K562 (cell line): ENCODE measurements around the gene PRPF6. TPM values are rescaled to one million over a fixed set of nuclear protein-coding genes. Genes with fewer than 3 reads are reported as not detected.
A peak's percentile ranks its signal among the peaks of the same experiment; 100 is the strongest.

Experiments
- ATAC-seq: fragments of 200-7000 bp; cut with Tn5 transposase; 3 replicates; pipeline ENCODE4 v1.9.1; 2020; ENCODE audit warnings: moderate library complexity
- BruUV-seq: library from RNA; stranded (reverse); fragments of 400-500 nt; replicated peaks from 2 replicates; lab custom pipeline; 2021; lab: Mats Ljungman, UMichigan
- CTCF ChIA-PET: fragments of 300-600 bp; formaldehyde crosslinking; extraction: SDS; loops from one replicate; lab custom pipeline; 2021; ENCODE audit warnings: low intra/inter-chr PET ratio; lab: Yijun Ruan, JAX
- POLR2A ChIA-PET: fragments of 300-600, 350-650 bp; sonication (Branson Sonifier 250); formaldehyde crosslinking; extraction: SDS; loops from one replicate; lab custom pipeline; 2021; ENCODE audit warnings: antibody characterized with exemption, inconsistent platforms; lab: Yijun Ruan, JAX
- DNase-seq, 4 experiments: peaks; one replicate each; pipeline versions ENCODE4 v3.0.0 to v3.0.0-alpha.2; 2011 to 2018; ENCODE audit warnings: low spot score in 3 of 4, mixed read lengths in 3 of 4; ENCODE audit errors: extremely low read depth in 1 of 4
- FAIRE-seq: peaks from 2 replicates; lab custom pipeline; 2011; peaks lifted over from hg19 to GRCh38; lab: Jason Lieb, UNC
- H2AFZ ChIP-seq: 2 replicates; pipeline ENCODE4 v1.6.0; 2011; ENCODE audit warnings: low read depth, low read length, control low read depth, inconsistent platforms
- H3K27ac ChIP-seq: fragments of 200-600 bp; 3 replicates; pipeline ENCODE4 v1.8.0; 2011; ENCODE audit warnings: low read depth, mild to moderate bottlenecking, control low read depth, inconsistent platforms, low read length, moderate library complexity, mixed read lengths; ENCODE audit errors: extremely low read depth
- H3K27me3 ChIP-seq, 2 experiments: fragments of 300-600 bp in 1 of 2; 2 replicates in 1 of 2; 3 replicates in 1 of 2; pipeline versions ENCODE4 v1.6.0 to v1.8.0; 2011; ENCODE audit warnings: inconsistent platforms in 2 of 2, low read length in 2 of 2, mild to moderate bottlenecking in 1 of 2, mixed read lengths in 1 of 2, moderate library complexity in 1 of 2; ENCODE audit not compliant: control insufficient read depth in 2 of 2, insufficient read depth in 2 of 2
- H3K36me3 ChIP-seq: fragments of 300-600 bp; 3 replicates; pipeline ENCODE4 v1.8.0; 2011; ENCODE audit warnings: mild to moderate bottlenecking, low read length, inconsistent platforms; ENCODE audit not compliant: control insufficient read depth, insufficient read depth
- H3K4me1 ChIP-seq, 2 experiments: fragments of 200-600 bp in 1 of 2; replicated peaks in 1 of 2; 2 replicates in 1 of 2; 3 replicates in 1 of 2; pipeline versions ENCODE4 v1.5.1 to v1.8.0; 2011; ENCODE audit warnings: inconsistent platforms in 2 of 2, low read length in 2 of 2, mild to moderate bottlenecking in 1 of 2, mixed read lengths in 1 of 2, moderate library complexity in 1 of 2; ENCODE audit not compliant: control insufficient read depth in 2 of 2, insufficient read depth in 2 of 2
- H3K4me2 ChIP-seq: 2 replicates; pipeline ENCODE4 v1.6.1; 2011; ENCODE audit warnings: low read length, control low read depth, inconsistent platforms, mixed read lengths; ENCODE audit not compliant: insufficient read depth
- H3K4me3 ChIP-seq: fragments of 200-600 bp; sonication (generic), shearing (Covaris generic); 2 replicates; pipeline ENCODE4 v1.5.1; 2016; ENCODE audit warnings: control low read depth, inconsistent platforms
- H3K79me2 ChIP-seq: fragments of 200-600 bp; 3 replicates; pipeline ENCODE4 v1.8.0; 2011; ENCODE audit warnings: low read length, inconsistent platforms; ENCODE audit not compliant: control insufficient read depth, insufficient read depth
- H3K9ac ChIP-seq, 2 experiments: 2 replicates each; pipeline versions ENCODE4 v1.6.0 to v1.6.1; 2011; ENCODE audit warnings: low read depth in 2 of 2, low read length in 2 of 2, control low read depth in 1 of 2, inconsistent platforms in 1 of 2, mild to moderate bottlenecking in 1 of 2, mixed read lengths in 1 of 2; ENCODE audit not compliant: insufficient read depth in 1 of 2
- H3K9me1 ChIP-seq: one replicate; pipeline ENCODE4 v1.6.0; 2011; ENCODE audit warnings: inconsistent platforms, mild to moderate bottlenecking, low read length, moderate library complexity; ENCODE audit not compliant: control insufficient read depth, insufficient read depth
- H3K9me3 ChIP-seq: replicated peaks from 2 replicates; pipeline ENCODE4 v1.5.1; 2011; ENCODE audit warnings: low read depth, low read length, inconsistent platforms; ENCODE audit not compliant: control insufficient read depth, insufficient read depth
- H4K20me1 ChIP-seq: replicated peaks from 2 replicates; pipeline ENCODE4 v1.6.1; 2011; ENCODE audit warnings: low read length, inconsistent platforms, mixed read lengths; ENCODE audit not compliant: control insufficient read depth, insufficient read depth
- POLR2G ChIP-seq: fragments of 200-400 bp; formaldehyde crosslinking; IDR thresholded peaks from 2 replicates; pipeline ENCODE4 v1.6.1; 2017; ENCODE audit warnings: low read depth, mild to moderate bottlenecking, antibody characterized with exemption, low read length, moderate library complexity
- RUNX1 ChIP-seq: sonication (generic); IDR thresholded peaks from 2 replicates; pipeline ENCODE4 v1.6.1; 2016; ENCODE audit warnings: antibody characterized with exemption, low read depth
- SMAD4 ChIP-seq: fragments of 250-450 bp; sonication (Bioruptor Pico); conservative IDR thresholded peaks from 2 replicates; pipeline ENCODE4 v1.8.0; 2021; ENCODE audit warnings: inconsistent platforms, mild to moderate bottlenecking, moderate library complexity
- WGBS: fragments of 100-300 bp; shearing (Covaris generic); methylation state at CpG from one replicate; pipeline ENCODE4 v1.1.6; 2016; ENCODE audit warnings: low coverage, mixed read lengths; ENCODE audit not compliant: insufficient coverage; ENCODE audit errors: missing lambda C conversion rate; 5-methylcytosine and 5-hydroxymethylcytosine counted together
- in situ Hi-C: fragments of 300-500 bp; cut with MboI; formaldehyde crosslinking; loops from 4 replicates; pipeline ENCODE4 v1.15.0; 2018; ENCODE audit warnings: inconsistent platforms, mixed read lengths
- intact Hi-C: fragments of 100-400 bp; cut with micrococcal nuclease; formaldehyde crosslinking; loops from 2 replicates; pipeline ENCODE4 v1.14.2; 2022
- polyA plus RNA-seq, 8 experiments: library from polyadenylated mRNA; depleted of rRNA in 4 of 8; stranded (reverse) in 5 of 8; unstranded in 3 of 8; fragments of >200 nt; fragmentation: Nextera tagmentation in 2 of 8; fragmentation: Illumina TruSeq in 1 of 8; extraction: Ambion mirVana in 2 of 8; extraction: Trizol in 1 of 8; gene quantifications; 2 replicates each; pipeline versions ENCODE4 v1.2.1 to v1.2.3, GENCODE V29; 2011 to 2014; ENCODE audit warnings: inconsistent platforms in 1 of 8, missing spikeins in 1 of 8
- total RNA-seq, 7 experiments: library from RNA; depleted of rRNA in 6 of 7; stranded (reverse); fragments of >200 nt in 6 of 7; fragmentation: Illumina TruSeq in 2 of 7; extraction: Trizol in 2 of 7; gene quantifications; 2 replicates each; pipeline versions ENCODE4 v1.2.1 to v1.2.3, GENCODE V29; 2011 to 2021; ENCODE audit warnings: low replicate concordance in 1 of 7
- TF ChIP-seq, protein P1 (sequence below): sonication (generic); formaldehyde crosslinking; IDR thresholded peaks from 2 replicates; pipeline ENCODE4 v1.9.0; 2022; ENCODE audit warnings: mild to moderate bottlenecking, missing genetic modification reagents

PRPF6 gene
- total and polyA plus RNA-seq, 9 of the 15 experiments (the other 6 are each of a cell fraction or from before 2014, with no cell fraction given): 4.2 to 83.2 (median 59.9) TPM

DNA sequence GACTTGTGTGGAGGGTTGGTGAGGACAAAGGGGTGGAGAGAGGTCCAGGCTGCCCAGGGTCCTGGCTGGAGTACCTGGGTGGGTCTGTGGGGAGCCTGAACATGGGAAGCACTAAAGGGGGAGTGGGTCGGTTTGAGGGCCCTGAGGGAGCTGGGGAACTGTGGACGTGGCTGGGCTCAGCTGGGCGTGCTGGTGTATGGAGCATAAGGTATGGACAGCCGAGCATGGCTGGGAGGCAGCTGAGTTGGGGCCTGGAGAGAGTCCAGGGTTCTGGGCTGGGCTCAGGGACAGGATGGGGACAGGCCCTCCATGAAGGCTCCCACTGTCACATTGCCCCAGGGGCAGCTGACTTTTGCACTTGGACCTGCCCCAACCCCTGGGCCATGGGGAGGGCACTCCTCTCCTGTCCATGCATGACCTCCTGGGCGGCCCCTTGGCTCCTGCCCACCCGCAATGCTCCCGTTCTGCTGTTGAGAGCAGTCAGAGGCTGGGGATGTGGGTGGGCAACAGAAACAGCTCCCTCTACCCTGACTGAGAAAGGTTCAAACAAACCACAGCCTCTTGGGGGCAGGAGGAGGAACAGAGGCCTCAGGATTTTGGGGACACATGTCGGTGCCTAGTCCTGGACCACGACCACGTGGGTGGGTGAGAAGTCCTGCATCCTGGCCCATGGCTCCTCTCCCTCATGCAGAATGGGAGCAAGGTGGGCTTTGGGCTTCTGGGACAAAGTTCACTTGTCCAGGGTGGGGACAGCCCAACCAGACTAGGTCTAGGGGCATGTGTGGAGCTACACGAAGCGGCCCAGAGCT lies 59.5 kb downstream of the PRPF6 start:
- ATAC-seq (no peak), DNase-seq (no peak)
- Histone ChIP-seq H3K9me3 (no peaks in the 10 kb centered on the region), H4K20me1 (no peaks in the 10 kb centered on the region), H3K36me3 (no peaks in the 10 kb centered on the region), H2AFZ (no peak overlapping the region)
- 67% methylated on average over 12 of the region's 12 CpGs for WGBS
- TF ChIP-seq POLR2G: 0 out of 2 replicates have a peak, but pooled peaks have one; percentile 22
- no peak for TF ChIP-seq RUNX1
- TF ChIP-seq, protein P1, sequence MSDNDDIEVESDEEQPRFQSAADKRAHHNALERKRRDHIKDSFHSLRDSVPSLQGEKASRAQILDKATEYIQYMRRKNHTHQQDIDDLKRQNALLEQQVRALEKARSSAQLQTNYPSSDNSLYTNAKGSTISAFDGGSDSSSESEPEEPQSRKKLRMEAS: peak; percentile 36; the same call in 1 of the 2 replicates
- no peak for TF ChIP-seq SMAD4 (CRISPR knock-in tag)
- TF ChIP-seq, all 486 proteins: peak for 2
- Histone ChIP-seq H3K27ac (no peak overlapping the region), H3K9me1 (peaks cover 6% of the 10 kb centered on the region), H3K9ac (peak overlapping the region in 1 of 2 experiments; percentile 75; a peak in 2 of 4 replicates), H3K79me2 (no peaks in the 10 kb centered on the region; the same call in 2 of the 3 replicates), H3K4me1 (peaks cover 46 to 86% of the 10 kb centered on the region in 2 experiments), H3K4me2 (no peak overlapping the region), H3K4me3 (no peak overlapping the region), H3K27me3 (no peaks in the 10 kb centered on the region)
- ChIA-PET POLR2A (interaction anchor here (0.6 to 0.7 kb wide), 3 partner anchors 8 to 88 kb away, joined by 3 read pairs; no protein-coding TSS in a partner anchor), CTCF (interaction anchor here (2.1 kb wide), 1 partner anchor 80 kb away, joined by 16 read pairs; no protein-coding TSS in a partner anchor)
- intact Hi-C loops (no loop called here), in situ Hi-C loops (no loop called here)
- BruUV-seq: no TSS peak
- FAIRE-seq: no peak
